ENCODE measurements around the gene MYH8.
A peak's percentile ranks its signal among the peaks of the same experiment; 100 is the strongest.

The MYH8 gene

DNA sequence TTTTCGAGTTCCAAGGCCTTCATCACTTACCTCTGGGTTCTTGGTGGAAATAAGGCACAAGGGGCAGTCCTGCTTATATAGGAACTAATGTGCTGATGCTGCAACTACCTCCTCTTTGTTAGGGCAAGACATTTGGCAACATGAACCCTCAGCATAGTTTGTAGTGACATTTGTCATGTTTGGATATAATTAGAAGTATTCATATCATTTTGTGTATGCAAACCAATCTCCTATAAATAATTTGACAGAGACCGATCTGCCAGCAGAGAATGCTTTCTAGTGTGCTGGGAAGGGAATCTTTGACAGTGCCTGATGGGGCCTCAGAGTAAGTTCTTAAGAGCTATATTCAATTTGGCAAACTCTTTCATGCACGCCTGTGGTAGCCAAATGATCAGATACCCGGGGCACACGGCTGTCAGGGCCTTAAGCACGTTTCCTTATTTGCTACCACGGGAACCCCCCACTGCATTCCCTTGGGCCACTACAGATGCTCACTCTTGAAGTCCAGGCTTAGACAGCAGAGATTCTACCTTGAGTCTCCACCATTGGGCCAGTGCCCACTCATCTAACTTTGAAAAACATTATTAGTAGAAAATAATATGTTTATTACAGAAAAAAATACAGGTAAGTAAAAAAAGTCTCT lies at the start of gene MYH8:
Gene MYH8, minus strand, starts transcription at position 51 of the 643 bp plus-strand sequence. CDS start 1,723 bp downstream, outside the sequence.
- H3K9me3 ChIP-seq (ENCODE audit: low read length), result no peaks in the 10 kb centered on the region
- H3K36me3 ChIP-seq (ENCODE audit: insufficient read depth, low read length), result no peaks in the 10 kb centered on the region
- no peak within 1 kb of the TSS for H3K4me3 ChIP-seq (ENCODE audit: low read depth, low read length, poor library complexity, severe bottlenecking)
- H3K79me2 ChIP-seq (ENCODE audit: insufficient read depth, low read length), result no peaks in the 10 kb centered on the region
- H2AFZ ChIP-seq (ENCODE audit: low read length), result no peak within 1 kb of the TSS
- H3K9ac ChIP-seq (ENCODE audit: low read length), result no peak within 1 kb of the TSS
- no peaks in the 10 kb centered on the region for H3K4me1 ChIP-seq (ENCODE audit: insufficient read depth, low read length, severe bottlenecking)
- H3K27me3 ChIP-seq (ENCODE audit: insufficient read depth, low read length), result no peaks in the 10 kb centered on the region
- H3K9me2 ChIP-seq (ENCODE audit: low read depth, low read length), result no peaks in the 10 kb centered on the region; the same call in 1 of the 2 replicates
- H3K4me2 ChIP-seq (ENCODE audit: low read length), result no peak within 1 kb of the TSS
- H3F3A ChIP-seq (ENCODE audit: insufficient read depth, low read length), result no peaks in the 10 kb centered on the region
- no peaks in the 10 kb centered on the region for H4K20me1 ChIP-seq (ENCODE audit: insufficient read depth, low read length)
- TF ChIP-seq EZH2 (IDR thresholded peaks at IDR 0.05; ENCODE audit: borderline replicate concordance, low read length), result no peak
- TF ChIP-seq, protein P1, sequence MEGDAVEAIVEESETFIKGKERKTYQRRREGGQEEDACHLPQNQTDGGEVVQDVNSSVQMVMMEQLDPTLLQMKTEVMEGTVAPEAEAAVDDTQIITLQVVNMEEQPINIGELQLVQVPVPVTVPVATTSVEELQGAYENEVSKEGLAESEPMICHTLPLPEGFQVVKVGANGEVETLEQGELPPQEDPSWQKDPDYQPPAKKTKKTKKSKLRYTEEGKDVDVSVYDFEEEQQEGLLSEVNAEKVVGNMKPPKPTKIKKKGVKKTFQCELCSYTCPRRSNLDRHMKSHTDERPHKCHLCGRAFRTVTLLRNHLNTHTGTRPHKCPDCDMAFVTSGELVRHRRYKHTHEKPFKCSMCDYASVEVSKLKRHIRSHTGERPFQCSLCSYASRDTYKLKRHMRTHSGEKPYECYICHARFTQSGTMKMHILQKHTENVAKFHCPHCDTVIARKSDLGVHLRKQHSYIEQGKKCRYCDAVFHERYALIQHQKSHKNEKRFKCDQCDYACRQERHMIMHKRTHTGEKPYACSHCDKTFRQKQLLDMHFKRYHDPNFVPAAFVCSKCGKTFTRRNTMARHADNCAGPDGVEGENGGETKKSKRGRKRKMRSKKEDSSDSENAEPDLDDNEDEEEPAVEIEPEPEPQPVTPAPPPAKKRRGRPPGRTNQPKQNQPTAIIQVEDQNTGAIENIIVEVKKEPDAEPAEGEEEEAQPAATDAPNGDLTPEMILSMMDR (IDR thresholded peaks at IDR 0.05; ENCODE audit: low read length), result no peak
- no peak within 1 kb of the TSS for H3K27ac ChIP-seq (ENCODE audit: low read depth, low read length, poor library complexity, severe bottlenecking)

DNA sequence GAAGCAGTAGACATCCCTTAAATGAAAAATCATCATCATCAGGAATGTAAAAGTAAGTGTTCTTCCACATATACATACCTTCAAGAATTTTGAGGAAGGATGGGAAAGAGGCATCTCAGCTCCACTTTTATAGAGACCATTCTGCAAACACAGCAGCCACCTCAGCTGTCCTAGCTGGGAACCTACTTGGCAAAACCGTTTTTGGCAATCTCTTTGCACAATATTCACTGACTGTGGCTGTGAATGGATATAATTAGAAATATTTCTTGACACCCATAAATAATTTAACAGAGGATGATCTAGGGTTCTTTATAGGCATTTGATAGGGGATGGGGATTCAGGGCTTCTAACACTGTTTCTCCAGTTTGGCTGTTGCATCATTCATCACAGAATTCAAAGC lies 47.7 kb upstream of the MYH8 start, which contains the start of gene MYH4:
Gene MYH4, minus strand, starts transcription at position 101 of the 400 bp plus-strand sequence. CDS start 2,814 bp downstream, outside the sequence.
- Histone ChIP-seq H3F3A (ENCODE audit: insufficient read depth, low read length) (no peaks in the 10 kb centered on the region), H3K36me3 (ENCODE audit: insufficient read depth, low read length) (no peaks in the 10 kb centered on the region), H3K4me3 (ENCODE audit: low read depth, low read length, poor library complexity, severe bottlenecking) (no peak within 1 kb of the TSS), H3K27ac (ENCODE audit: low read depth, low read length, poor library complexity, severe bottlenecking) (no peak within 1 kb of the TSS), H3K9me2 (ENCODE audit: low read depth, low read length) (no peaks in the 10 kb centered on the region), H4K20me1 (ENCODE audit: insufficient read depth, low read length) (no peaks in the 10 kb centered on the region), H3K4me1 (ENCODE audit: insufficient read depth, low read length, severe bottlenecking) (no peaks in the 10 kb centered on the region), H3K27me3 (ENCODE audit: insufficient read depth, low read length) (no peaks in the 10 kb centered on the region), H2AFZ (ENCODE audit: low read length) (no peak within 1 kb of the TSS), H3K4me2 (ENCODE audit: low read length) (no peak within 1 kb of the TSS), H3K9me3 (ENCODE audit: low read length) (no peaks in the 10 kb centered on the region), H3K9ac (ENCODE audit: low read length) (no peak within 1 kb of the TSS), H3K79me2 (ENCODE audit: insufficient read depth, low read length) (no peaks in the 10 kb centered on the region)
- no peak for TF ChIP-seq EZH2 (IDR thresholded peaks at IDR 0.05; ENCODE audit: borderline replicate concordance, low read length)
- TF ChIP-seq, protein P1 (IDR thresholded peaks at IDR 0.05; ENCODE audit: low read length), result no peak

DNA sequence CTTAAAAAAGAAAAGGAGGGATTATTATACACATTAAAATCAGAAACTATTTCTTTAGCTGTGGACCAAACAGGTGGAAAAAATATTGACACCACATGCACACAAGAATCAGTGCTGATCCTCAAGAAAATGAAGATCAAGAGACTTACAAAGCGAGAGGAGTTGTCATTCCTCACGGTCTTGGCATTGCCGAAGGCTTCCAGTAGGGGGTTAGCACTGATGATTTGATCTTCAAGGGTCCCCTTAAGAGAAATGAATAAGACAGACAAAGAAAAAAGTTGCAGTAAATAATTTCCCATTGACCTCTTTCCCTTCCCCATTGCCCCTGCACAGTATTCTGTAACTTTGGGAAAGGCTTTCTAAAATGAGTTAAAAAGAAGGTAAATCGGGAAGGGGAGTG lies 41.7 kb upstream of the MYH8 start:
- no peaks in the 10 kb centered on the region for H3K79me2 ChIP-seq (ENCODE audit: insufficient read depth, low read length)
- H3K4me2 ChIP-seq (ENCODE audit: low read length), result no peak overlapping the region
- H3K9ac ChIP-seq (ENCODE audit: low read length), result no peak overlapping the region
- no peaks in the 10 kb centered on the region for H3K9me3 ChIP-seq (ENCODE audit: low read length)
- H3K9me2 ChIP-seq (ENCODE audit: low read depth, low read length), result no peaks in the 10 kb centered on the region
- no peaks in the 10 kb centered on the region for H4K20me1 ChIP-seq (ENCODE audit: insufficient read depth, low read length)
- no peak overlapping the region for H3K4me3 ChIP-seq (ENCODE audit: low read depth, low read length, poor library complexity, severe bottlenecking)
- H3K27me3 ChIP-seq (ENCODE audit: insufficient read depth, low read length), result no peaks in the 10 kb centered on the region
- no peaks in the 10 kb centered on the region for H3K36me3 ChIP-seq (ENCODE audit: insufficient read depth, low read length)
- H3K27ac ChIP-seq (ENCODE audit: low read depth, low read length, poor library complexity, severe bottlenecking), result no peak overlapping the region
- no peaks in the 10 kb centered on the region for H3K4me1 ChIP-seq (ENCODE audit: insufficient read depth, low read length, severe bottlenecking)
- no peak overlapping the region for H2AFZ ChIP-seq (ENCODE audit: low read length)
- H3F3A ChIP-seq (ENCODE audit: insufficient read depth, low read length), result no peaks in the 10 kb centered on the region
- TF ChIP-seq, protein P1 (IDR thresholded peaks at IDR 0.05; ENCODE audit: low read length), result peak; percentile 5; the same call in 1 of the 2 replicates
- TF ChIP-seq EZH2 (IDR thresholded peaks at IDR 0.05; ENCODE audit: borderline replicate concordance, low read length), result no peak
